Mesenchymal stem cell (in vitro differentiated cells and primary cell): ENCODE data around the gene ESYT2.

Experiments used
- DNase-seq: peaks from one replicate; pipeline ENCODE4 v3.0.0-alpha.2; 2013
- H2AFZ ChIP-seq: one replicate; pipeline ENCODE4 v1.6.1; 2013; ENCODE audit warnings: low read depth, mild to moderate bottlenecking, control low read depth, inconsistent platforms, low read length, moderate library complexity
- H2AK5ac ChIP-seq: 2 replicates; pipeline ENCODE4 v1.6.1; 2013; ENCODE audit warnings: low read length, moderate library complexity, mild to moderate bottlenecking, inconsistent platforms; ENCODE audit not compliant: severe bottlenecking
- H2BK120ac ChIP-seq: one replicate; pipeline ENCODE4 v1.6.1; 2013; ENCODE audit warnings: low read depth, mild to moderate bottlenecking, inconsistent platforms, low read length, moderate library complexity
- H2BK12ac ChIP-seq, 2 experiments: one replicate each; pipeline ENCODE4 v1.6.1; 2013; ENCODE audit warnings: inconsistent platforms in 2 of 2, low read length in 2 of 2, mild to moderate bottlenecking in 2 of 2, moderate library complexity in 2 of 2, control low read depth in 1 of 2
- H2BK15ac ChIP-seq: one replicate; pipeline ENCODE4 v1.6.1; 2013; ENCODE audit warnings: mild to moderate bottlenecking, low read depth, inconsistent platforms; ENCODE audit not compliant: poor library complexity, severe bottlenecking
- H2BK5ac ChIP-seq: 2 replicates; pipeline ENCODE4 v1.6.1; 2013; ENCODE audit warnings: low read depth, mild to moderate bottlenecking, low read length, control low read depth, inconsistent platforms; ENCODE audit not compliant: poor library complexity, severe bottlenecking
- H3K14ac ChIP-seq, 2 experiments: one replicate each; pipeline ENCODE4 v1.6.1; 2013; ENCODE audit warnings: inconsistent platforms in 2 of 2, low read length in 2 of 2, control low read depth in 1 of 2, mild to moderate bottlenecking in 1 of 2, moderate library complexity in 1 of 2
- H3K18ac ChIP-seq, 2 experiments: one replicate each; pipeline ENCODE4 v1.6.1; 2013; ENCODE audit warnings: inconsistent platforms in 2 of 2, low read length in 2 of 2, control low read depth in 1 of 2, low read depth in 1 of 2, mild to moderate bottlenecking in 1 of 2
- H3K23ac ChIP-seq, 2 experiments: one replicate each; pipeline ENCODE4 v1.6.1; 2013; ENCODE audit warnings: inconsistent platforms in 2 of 2, low read length in 2 of 2, mild to moderate bottlenecking in 2 of 2, moderate library complexity in 2 of 2, control low read depth in 1 of 2
- H3K27ac ChIP-seq: 2 replicates; pipeline ENCODE4 v1.5.1; 2013; ENCODE audit warnings: mild to moderate bottlenecking, moderate library complexity, low read length, control low read depth, inconsistent platforms; ENCODE audit not compliant: poor library complexity, severe bottlenecking
- H3K27me3 ChIP-seq, 2 experiments: 2 replicates each; pipeline versions ENCODE4 v1.6.1 to v1.7.0; 2013; ENCODE audit warnings: low read length in 2 of 2, mild to moderate bottlenecking in 2 of 2, moderate library complexity in 2 of 2, control low read depth in 1 of 2, inconsistent platforms in 1 of 2; ENCODE audit not compliant: control insufficient read depth in 1 of 2, insufficient read depth in 1 of 2
- H3K36me3 ChIP-seq, 2 experiments: 2 replicates each; pipeline versions ENCODE4 v1.6.1 to v1.7.0; 2013; ENCODE audit warnings: low read length in 2 of 2, control low read depth in 1 of 2, inconsistent platforms in 1 of 2, low read depth in 1 of 2, mild to moderate bottlenecking in 1 of 2; ENCODE audit not compliant: insufficient read depth in 2 of 2, control insufficient read depth in 1 of 2
- H3K4ac ChIP-seq, 2 experiments: one replicate each; pipeline ENCODE4 v1.6.1; 2013; ENCODE audit warnings: inconsistent platforms in 2 of 2, low read length in 2 of 2, mild to moderate bottlenecking in 2 of 2, moderate library complexity in 2 of 2, control low read depth in 1 of 2, low read depth in 1 of 2
- H3K4me1 ChIP-seq: 2 replicates; pipeline ENCODE4 v1.6.1; 2013; ENCODE audit warnings: low read depth, low read length, control low read depth; ENCODE audit not compliant: control insufficient read depth, insufficient read depth
- H3K4me2 ChIP-seq: 2 replicates; pipeline ENCODE4 v1.6.1; 2013; ENCODE audit warnings: low read length, mild to moderate bottlenecking, inconsistent platforms; ENCODE audit not compliant: poor library complexity, severe bottlenecking
- H3K4me3 ChIP-seq, 2 experiments: 2 replicates each; pipeline versions ENCODE4 v1.5.1 to v1.7.0; 2013; ENCODE audit warnings: low read length in 2 of 2, mild to moderate bottlenecking in 2 of 2, control low read depth in 1 of 2, low read depth in 1 of 2; ENCODE audit not compliant: insufficient read depth in 1 of 2
- H3K79me1 ChIP-seq: replicated peaks from 2 replicates; pipeline ENCODE4 v1.6.1; 2013; ENCODE audit warnings: mild to moderate bottlenecking, control low read depth, low read length, inconsistent platforms; ENCODE audit not compliant: poor library complexity, severe bottlenecking
- H3K9ac ChIP-seq: 2 replicates; pipeline ENCODE4 v1.7.0; 2013; ENCODE audit warnings: mild to moderate bottlenecking, low read length, moderate library complexity
- H3K9me3 ChIP-seq: 2 replicates; pipeline ENCODE4 v1.7.0; 2013; ENCODE audit warnings: mild to moderate bottlenecking, low read length; ENCODE audit not compliant: control insufficient read depth
- H4K8ac ChIP-seq: one replicate; pipeline ENCODE4 v1.6.1; 2013; ENCODE audit warnings: inconsistent platforms, mild to moderate bottlenecking, low read length, moderate library complexity
- H4K91ac ChIP-seq: one replicate; pipeline ENCODE4 v1.6.1; 2013; ENCODE audit warnings: mild to moderate bottlenecking, low read length, inconsistent platforms

ESYT2 gene

GRCh38 chr7:158682456-158682855, 146.9 kb downstream of the ESYT2 start:
- Histone ChIP-seq H3K9me3 (no peaks in the 10 kb centered on the region), H4K91ac (no peak overlapping the region), H3K23ac (no peak overlapping the region), H2BK12ac (no peak overlapping the region), H3K36me3 (peaks cover 3 to 20% of the 10 kb centered on the region in 2 experiments), H2AFZ (no peak overlapping the region), H3K14ac (no peak overlapping the region), H3K4me1 (peaks cover 8% of the 10 kb centered on the region), H3K18ac (no peak overlapping the region), H2AK5ac (no peak overlapping the region), H3K79me1 (peaks cover 6% of the 10 kb centered on the region), H2BK5ac (no peak overlapping the region), H2BK15ac (no peak overlapping the region), H3K27me3 (no peaks in the 10 kb centered on the region), H4K8ac (no peak overlapping the region), H2BK120ac (no peak overlapping the region), H3K27ac (no peak overlapping the region), H3K4me2 (no peak overlapping the region), H3K4ac (no peak overlapping the region), H3K4me3 (no peak overlapping the region), H3K9ac (no peak overlapping the region)
- no peak for DNase-seq
